ENCODE measurements around the gene HOXB3.
A peak's percentile ranks its signal among the peaks of the same experiment; 100 is the strongest.
"Not testable (repeated sequence)": the region's sequence is repeated elsewhere in the genome, so short reads cannot be mapped to it uniquely, and the experiment has no call there.

Gene HOXB3

GRCh38 chr17:48515925-48516900 is 73.8 kb downstream of the HOXB3 start:
- no peak for DNase-seq

GRCh38 chr17:48514477-48514876 is 75.6 kb downstream of the HOXB3 start:
- DNase-seq: no peak

- no peak for DNase-seq
Measured at GRCh38 chr17:48513666-48514455, 76.2 kb downstream of the HOXB3 start.

GRCh38 chr17:48513097-48513496 is 76.9 kb downstream of the HOXB3 start:
- no peak for DNase-seq

- no peak for DNase-seq
Measured at GRCh38 chr17:48510761-48511604, 79.1 kb downstream of the HOXB3 start.

GRCh38 chr17:48510381-48510760 is 79.7 kb downstream of the HOXB3 start:
- DNase-seq: no peak

GRCh38 chr17:48509708-48510107 is 80.3 kb downstream of the HOXB3 start:
- not testable (repeated sequence) for DNase-seq

GRCh38 chr17:48506246-48506645 is 83.8 kb downstream of the HOXB3 start:
- DNase-seq: no peak

- DNase-seq: peak; percentile 38
Measured at GRCh38 chr17:48505788-48506187, 84.3 kb downstream of the HOXB3 start.

GRCh38 chr17:48504953-48505352 is 85.1 kb downstream of the HOXB3 start:
- DNase-seq: no peak

GRCh38 chr17:48503747-48504146 is 86.3 kb downstream of the HOXB3 start:
- no peak for DNase-seq

- no peak for DNase-seq
Measured at GRCh38 chr17:48502901-48503300, 87.1 kb downstream of the HOXB3 start.

- no peak for DNase-seq
Measured at GRCh38 chr17:48502312-48502711, 87.7 kb downstream of the HOXB3 start.

- DNase-seq: no peak
Measured at GRCh38 chr17:48500435-48501426, 89.3 kb downstream of the HOXB3 start.

- no peak for DNase-seq
Measured at GRCh38 chr17:48499735-48500434, 90.2 kb downstream of the HOXB3 start.

- no peak for DNase-seq
Measured at GRCh38 chr17:48499248-48499647, 90.8 kb downstream of the HOXB3 start.

All from stimulated activated CD8-positive, alpha-beta memory T cell treated with anti-CD3 and anti-CD28 coated beads, Interleukin-4, amount 100 ng/mL, for 48 hours (primary cell).